ENCODE measurements around the gene RNASEL.

GRCh38 chr1:182617014-182617429 lies 28.0 kb upstream of the RNASEL start:
- no peak for TF ChIP-seq CTCF (IDR thresholded peaks at IDR 0.05)
- TF ChIP-seq POLR2A (IDR thresholded peaks at IDR 0.05) = no peak
